OCI-LY1 (cell line): Measurements from ENCODE around the gene RAB34.

Source experiments
- EZH2 ChIP-seq: fragments of 200-600 bp; sonication (generic), shearing (Covaris generic); IDR thresholded peaks from 2 replicates; pipeline ENCODE4 v1.8.0; 2017; ENCODE audit warnings: borderline replicate concordance, mixed run types, mild to moderate bottlenecking, antibody characterized with exemption, low read length, moderate library complexity, mixed read lengths
- TF ChIP-seq, protein P1 (sequence below): fragments of 200-600 bp; sonication (generic), shearing (Covaris generic); IDR thresholded peaks from 2 replicates; pipeline ENCODE4 v1.5.1; 2017; ENCODE audit warnings: mild to moderate bottlenecking, antibody characterized with exemption, low read length, moderate library complexity, mixed read lengths

DNA sequence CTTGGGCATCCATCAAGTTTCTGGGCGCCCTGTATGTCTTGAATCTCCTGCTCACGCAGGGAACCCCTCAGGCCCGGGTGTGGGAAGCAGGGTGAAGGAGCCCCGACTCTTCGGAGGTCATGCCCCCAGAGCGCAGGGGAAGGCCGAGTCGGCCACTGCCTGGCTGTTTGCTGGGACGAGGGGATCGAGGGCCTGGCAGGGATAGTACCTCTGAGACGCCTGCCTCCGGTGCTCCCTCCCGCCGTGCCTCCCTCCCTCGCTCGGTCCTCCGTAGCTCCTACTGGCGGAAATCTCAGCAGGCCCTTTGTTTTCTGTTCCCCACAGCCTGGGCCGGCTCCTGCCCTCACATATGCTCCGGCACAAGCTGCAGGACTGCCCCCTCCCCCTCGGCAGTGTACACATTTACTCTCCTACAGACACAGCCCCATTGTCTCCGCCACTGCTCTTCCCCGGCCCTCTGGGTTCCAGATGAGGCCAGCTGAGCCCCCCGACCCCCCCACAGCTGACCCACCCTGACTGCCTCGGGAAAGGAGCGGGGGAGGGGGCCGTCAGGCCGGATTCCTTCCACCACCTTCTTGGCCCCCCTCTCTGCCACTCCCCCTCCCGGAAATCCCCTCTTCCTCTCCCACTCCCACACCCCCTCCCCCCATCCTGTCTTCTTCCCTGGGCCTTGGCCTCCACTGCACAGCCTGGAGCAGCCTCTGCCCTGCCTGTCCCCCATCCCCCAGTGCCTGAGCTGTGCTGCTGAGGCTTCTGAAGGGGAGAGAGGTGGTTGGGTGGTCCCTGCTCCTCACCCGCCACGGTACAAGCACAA is 27.5 kb upstream of the RAB34 start:
- TF ChIP-seq, protein P1, sequence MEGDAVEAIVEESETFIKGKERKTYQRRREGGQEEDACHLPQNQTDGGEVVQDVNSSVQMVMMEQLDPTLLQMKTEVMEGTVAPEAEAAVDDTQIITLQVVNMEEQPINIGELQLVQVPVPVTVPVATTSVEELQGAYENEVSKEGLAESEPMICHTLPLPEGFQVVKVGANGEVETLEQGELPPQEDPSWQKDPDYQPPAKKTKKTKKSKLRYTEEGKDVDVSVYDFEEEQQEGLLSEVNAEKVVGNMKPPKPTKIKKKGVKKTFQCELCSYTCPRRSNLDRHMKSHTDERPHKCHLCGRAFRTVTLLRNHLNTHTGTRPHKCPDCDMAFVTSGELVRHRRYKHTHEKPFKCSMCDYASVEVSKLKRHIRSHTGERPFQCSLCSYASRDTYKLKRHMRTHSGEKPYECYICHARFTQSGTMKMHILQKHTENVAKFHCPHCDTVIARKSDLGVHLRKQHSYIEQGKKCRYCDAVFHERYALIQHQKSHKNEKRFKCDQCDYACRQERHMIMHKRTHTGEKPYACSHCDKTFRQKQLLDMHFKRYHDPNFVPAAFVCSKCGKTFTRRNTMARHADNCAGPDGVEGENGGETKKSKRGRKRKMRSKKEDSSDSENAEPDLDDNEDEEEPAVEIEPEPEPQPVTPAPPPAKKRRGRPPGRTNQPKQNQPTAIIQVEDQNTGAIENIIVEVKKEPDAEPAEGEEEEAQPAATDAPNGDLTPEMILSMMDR, result no peak
- TF ChIP-seq EZH2, result no peak
